GM21576 (cell line): ENCODE measurements around the gene SLC66A2.
"Not testable (repeated sequence)": the region's sequence is repeated elsewhere in the genome, so short reads cannot be mapped to it uniquely, and the experiment has no call there.

Experiments used
- ATAC-seq: cut with Tn5 transposase; IDR thresholded peaks from one replicate; pipeline ENCODE4 v1.9.1; 2021; ENCODE audit warnings: mild to moderate bottlenecking, moderate library complexity; ENCODE audit not compliant: unreplicated experiment

Gene SLC66A2

GRCh38 chr18:79883461-79884293, 67.8 kb downstream of the SLC66A2 start:
- no peak for ATAC-seq

- ATAC-seq, result no peak
Measured at GRCh38 chr18:79882522-79883241, 68.8 kb downstream of the SLC66A2 start.

DNA sequence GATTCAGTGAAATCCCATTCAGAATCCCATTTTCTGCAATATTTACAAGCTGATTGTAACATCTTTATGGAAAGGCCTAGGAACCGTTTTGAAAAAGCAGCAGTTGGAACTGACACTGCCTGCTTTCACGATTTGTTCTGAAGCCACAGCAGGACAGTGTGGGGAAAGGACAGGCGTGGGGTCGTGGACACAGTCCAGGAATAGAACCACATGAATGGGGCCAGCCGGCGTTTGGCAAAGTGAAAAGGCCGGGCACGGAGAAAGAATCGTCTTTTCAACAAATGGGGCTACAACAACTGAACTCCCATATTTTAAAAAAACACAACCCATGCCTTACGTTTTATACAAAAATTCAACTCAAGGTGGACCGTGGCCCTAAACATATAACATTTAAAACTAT, 69.8 kb downstream of the SLC66A2 start:
- ATAC-seq, result no peak

GRCh38 chr18:79879566-79879965, 71.9 kb downstream of the SLC66A2 start:
- ATAC-seq, result no peak

DNA sequence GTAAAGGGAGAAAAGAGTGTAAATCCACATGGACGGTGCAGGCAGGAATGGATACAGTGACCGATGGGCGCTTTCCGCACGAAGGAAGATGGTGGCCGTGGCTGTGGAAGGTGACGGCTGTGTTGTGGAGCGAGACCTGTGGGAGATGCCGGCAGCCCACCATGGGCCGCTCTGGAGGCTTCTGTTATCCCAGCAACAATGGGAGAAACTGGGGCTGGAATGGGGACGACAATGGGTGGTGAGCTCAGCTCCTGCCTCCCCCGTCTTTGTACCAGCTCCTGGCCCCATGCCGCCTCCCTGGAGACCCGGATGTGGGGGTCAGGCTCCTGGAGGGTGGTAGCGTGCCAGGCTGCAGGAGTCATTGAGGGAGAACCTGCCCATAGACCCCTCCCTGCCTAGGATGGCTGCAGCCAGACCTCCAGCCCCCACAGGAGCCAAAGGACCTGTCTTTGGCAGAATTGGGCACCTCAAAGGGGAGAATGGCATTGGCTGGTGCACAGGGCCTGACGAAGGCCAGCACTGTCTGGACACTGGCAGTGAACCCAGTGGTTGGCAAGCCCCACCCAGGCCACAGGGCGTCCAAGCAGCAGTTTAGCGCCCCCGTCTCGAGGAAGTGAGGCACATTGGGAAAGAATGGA, 72.6 kb downstream of the SLC66A2 start:
- ATAC-seq, result no peak

- ATAC-seq, result not testable (repeated sequence)
Measured at GRCh38 chr18:79878246-79878645, 73.2 kb downstream of the SLC66A2 start.

GRCh38 chr18:79877163-79878091, 74.0 kb downstream of the SLC66A2 start:
- no peak for ATAC-seq

DNA sequence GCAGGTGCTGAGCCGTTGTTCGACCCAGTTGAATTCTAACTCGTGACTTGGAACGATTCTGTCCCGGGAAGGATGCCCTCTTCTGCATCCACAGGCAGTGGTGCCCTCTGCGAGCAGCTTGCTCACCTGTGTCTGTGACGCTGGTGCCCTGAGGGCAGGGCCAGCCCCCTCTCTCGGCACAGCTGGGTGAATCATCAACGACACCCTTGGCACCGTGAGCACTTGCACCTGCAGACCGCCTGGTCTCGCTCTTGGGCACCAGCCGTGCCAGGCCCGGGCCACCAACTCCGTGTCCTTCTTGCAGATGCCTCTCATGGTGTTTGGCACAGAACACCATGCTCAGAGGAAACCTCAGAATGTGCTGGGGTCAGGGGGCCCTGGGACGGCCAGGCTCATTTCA, 75.0 kb downstream of the SLC66A2 start:
- ATAC-seq, result no peak

GRCh38 chr18:79875931-79876461, 75.5 kb downstream of the SLC66A2 start:
- no peak for ATAC-seq

DNA sequence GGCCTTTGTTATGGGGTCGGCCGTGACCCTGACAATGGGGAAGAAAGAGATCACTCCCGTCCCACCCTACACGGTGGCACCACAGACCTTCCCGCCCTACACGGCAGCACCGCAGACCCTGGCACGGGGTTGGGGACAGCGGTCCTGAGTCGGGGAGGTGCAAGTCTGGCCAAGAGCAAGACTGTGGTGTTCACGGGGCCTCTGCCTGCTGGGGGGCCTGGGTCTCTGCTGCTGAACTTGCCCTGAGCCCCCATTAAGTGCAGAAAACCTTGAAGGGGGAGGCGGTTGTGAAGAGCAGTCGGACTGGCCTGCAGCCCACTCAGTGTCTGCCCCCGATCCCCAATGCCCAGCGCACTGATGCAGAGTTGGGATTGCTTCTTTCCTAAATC, 75.9 kb downstream of the SLC66A2 start:
- no peak for ATAC-seq

- no peak for ATAC-seq
Measured at GRCh38 chr18:79874553-79875530, 76.6 kb downstream of the SLC66A2 start.

- ATAC-seq, result no peak
Measured at GRCh38 chr18:79873449-79874110, 77.9 kb downstream of the SLC66A2 start.

DNA sequence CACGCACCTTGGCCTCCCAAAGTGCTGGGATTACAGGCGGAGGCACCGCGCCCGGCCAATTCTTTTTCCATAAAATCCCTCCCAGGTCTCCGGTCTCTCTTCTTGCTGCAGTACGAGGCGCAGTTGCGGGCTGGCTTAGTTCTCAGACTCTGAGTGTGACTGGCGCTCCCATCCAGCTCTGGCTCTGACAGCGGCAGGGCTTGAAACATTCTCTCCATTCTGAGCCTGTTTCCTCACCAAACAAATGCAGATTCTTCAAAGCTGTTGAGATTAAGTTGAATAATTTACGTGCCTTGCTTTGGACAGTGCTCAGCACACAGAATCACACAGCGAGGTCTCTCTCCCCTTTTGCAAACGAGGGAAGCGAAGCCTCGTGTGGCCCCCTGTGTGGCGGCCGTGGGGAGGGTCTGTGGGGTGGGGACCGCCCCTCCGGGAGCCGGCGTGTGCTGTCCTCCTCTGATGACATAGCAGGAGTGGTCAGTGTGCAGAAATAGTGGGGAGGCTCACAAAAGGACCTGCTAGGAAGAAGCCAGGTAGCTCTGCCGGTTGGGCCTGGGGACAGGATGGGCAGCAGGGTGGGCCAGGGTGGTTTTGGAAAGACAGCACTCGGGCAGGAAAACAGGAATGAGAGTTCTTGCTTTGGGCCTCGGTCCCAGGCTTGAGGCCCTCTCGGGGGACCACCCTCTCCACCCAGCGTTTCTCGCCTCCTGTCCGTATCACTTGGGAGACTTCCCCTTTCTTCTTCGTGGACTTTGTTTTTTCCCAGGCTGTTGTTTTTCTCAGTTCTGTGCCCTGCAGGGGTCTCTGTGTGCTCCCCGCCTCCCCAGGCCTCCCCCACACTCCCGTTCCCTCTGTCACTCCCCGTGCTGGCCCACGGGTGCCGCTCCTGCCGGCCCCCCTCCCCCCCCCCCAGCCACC, 78.7 kb downstream of the SLC66A2 start:
- ATAC-seq, result no peak

- no peak for ATAC-seq
Measured at GRCh38 chr18:79871481-79872091, 79.9 kb downstream of the SLC66A2 start.

- no peak for ATAC-seq
Measured at GRCh38 chr18:79871026-79871390, 80.4 kb downstream of the SLC66A2 start.

GRCh38 chr18:79870301-79871025, 81.0 kb downstream of the SLC66A2 start:
- no peak for ATAC-seq
